C4-2B (cell line): ENCODE data around the gene MYLK3.

ENCODE experiments used
- ZFX ChIP-seq: fragments of 450-650 bp; IDR thresholded peaks from 2 replicates; pipeline ENCODE4 v1.6.1; 2017
- TF ChIP-seq, protein P1 (sequence below): fragments of 450-650 bp; conservative IDR thresholded peaks from 2 replicates; pipeline ENCODE4 v1.5.1; 2017; ENCODE audit warnings: mild to moderate bottlenecking

DNA sequence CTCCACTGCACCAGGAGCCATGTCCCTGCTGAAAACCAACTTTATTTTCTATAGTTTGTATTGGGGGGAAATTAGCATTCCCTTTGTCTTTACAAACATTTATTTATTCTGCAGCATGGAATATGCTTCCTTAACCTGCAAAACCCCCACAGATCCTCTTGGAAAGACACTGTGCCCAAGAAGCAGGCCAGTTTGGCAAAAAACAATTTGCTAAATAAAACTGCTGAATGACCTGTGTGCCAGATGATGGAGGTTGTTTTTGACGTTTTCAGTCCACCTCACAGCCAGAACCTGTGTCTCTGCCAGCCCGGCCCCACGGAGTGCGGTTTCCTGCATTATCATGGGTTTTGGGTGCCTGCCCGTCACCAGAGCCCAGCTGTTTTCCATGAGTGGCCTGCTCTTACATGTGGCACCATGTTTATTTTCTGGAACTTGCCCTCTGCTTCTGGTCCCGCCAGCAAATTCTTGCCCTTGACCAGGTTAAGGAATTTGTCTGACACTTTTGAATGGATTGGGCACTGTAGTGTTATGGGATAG lies 32.3 kb downstream of the MYLK3 start:
- TF ChIP-seq, protein P1, sequence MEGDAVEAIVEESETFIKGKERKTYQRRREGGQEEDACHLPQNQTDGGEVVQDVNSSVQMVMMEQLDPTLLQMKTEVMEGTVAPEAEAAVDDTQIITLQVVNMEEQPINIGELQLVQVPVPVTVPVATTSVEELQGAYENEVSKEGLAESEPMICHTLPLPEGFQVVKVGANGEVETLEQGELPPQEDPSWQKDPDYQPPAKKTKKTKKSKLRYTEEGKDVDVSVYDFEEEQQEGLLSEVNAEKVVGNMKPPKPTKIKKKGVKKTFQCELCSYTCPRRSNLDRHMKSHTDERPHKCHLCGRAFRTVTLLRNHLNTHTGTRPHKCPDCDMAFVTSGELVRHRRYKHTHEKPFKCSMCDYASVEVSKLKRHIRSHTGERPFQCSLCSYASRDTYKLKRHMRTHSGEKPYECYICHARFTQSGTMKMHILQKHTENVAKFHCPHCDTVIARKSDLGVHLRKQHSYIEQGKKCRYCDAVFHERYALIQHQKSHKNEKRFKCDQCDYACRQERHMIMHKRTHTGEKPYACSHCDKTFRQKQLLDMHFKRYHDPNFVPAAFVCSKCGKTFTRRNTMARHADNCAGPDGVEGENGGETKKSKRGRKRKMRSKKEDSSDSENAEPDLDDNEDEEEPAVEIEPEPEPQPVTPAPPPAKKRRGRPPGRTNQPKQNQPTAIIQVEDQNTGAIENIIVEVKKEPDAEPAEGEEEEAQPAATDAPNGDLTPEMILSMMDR: no peak
- TF ChIP-seq ZFX: no peak
